Measurements from ENCODE around the gene RRP9. TPM values are rescaled to one million over a fixed set of nuclear protein-coding genes. Genes with fewer than 3 reads are reported as not detected.
"Not testable (repeated sequence)": the region's sequence is repeated elsewhere in the genome, so short reads cannot be mapped to it uniquely, and the experiment has no call there.

The RRP9 gene
- polyA plus RNA-seq, 1 donor: 17.6 TPM

DNA sequence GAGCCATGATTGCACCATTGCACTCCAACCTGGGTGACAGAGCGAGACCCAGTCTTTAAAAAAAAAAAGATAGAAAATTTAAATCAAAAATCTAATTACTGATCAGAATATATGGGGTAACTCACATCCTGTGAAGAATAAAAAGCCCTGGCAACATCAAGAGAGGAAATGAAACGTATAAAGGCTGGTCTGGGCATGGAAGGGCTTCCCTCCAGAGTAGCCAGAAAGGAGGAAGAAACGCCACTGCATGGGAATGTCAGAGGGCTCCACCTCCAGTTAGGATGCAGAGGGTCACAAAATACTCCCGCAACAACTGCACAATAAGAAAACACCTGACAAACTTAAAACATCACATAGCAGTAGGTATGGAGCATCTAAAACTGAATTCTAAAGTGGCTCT is 33.7 kb downstream of the RRP9 start:
- no peak for DNase-seq

DNA sequence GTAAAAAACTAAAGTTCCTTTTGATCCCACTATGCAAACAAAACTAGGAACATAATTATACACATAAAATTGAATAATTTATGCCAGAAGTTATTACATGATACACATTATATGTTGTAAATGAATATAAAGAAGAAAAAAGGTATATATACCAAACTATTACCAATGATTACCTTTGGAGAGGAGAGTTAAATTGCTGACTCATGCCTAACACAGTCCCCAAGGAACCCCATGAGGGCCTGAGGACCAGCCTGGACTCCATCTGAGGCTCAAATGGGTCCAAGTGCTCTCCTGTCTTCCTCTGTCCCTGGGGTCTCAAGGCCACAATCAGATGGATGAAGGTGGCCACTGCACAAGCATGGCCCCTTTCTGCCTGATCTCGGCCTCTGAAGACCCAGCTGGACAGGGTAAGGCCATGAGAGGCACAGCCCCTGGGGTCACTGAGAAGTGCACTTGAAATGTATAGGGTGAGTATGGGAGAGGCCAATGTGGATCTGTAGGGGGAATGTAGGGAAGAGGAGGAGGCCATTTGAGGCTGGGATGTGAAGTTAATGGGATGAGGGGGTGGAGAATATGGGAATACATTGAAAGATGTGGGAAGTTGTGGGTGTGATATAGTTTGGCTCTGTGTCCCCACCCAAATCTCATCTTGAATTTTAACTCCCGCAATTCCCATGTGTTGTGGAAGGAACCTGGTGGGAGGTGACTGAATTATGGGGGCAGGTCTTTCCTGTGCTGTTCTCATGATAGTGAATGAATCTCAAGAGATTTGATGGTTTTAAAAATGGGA is 37.5 kb downstream of the RRP9 start:
- no peak for DNase-seq

DNA sequence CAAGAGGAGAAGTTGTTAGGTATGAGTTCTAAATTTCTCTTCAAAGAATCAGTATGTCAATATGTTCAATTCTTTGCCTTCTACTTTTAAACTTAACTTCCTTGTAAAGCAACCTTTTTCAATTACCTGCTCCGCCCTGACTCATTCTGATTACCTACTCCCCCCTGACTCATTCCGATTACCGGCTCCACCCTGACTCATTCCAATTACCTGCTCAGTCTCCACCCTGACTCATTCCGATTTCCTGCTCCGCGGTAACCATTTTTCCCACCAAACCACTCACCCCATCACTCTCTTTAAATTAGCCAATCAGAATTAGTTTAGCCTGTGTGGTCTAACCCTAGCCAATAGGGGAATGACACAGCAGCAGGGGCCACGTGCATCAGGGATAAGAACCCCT is 39.3 kb downstream of the RRP9 start:
- not testable (repeated sequence) for DNase-seq

DNA sequence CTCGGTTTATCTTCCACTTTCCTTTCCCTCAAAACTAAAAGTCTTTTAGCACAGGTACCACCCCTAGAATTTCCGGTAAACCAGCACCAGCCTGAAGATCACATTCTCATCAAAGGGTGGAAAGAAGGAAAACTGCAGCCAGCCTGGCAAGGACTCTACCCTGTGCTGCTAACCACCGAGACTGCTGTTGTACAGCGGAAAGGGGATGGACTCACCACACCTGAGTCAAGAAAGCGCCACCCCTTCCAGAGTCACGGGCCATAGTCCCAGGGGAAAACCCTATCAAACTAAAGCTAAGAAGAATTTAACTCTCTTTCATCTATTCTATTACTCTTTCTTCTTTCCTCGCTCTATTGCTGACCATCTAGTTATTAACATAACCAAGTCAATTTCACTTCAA is 41.7 kb downstream of the RRP9 start:
- DNase-seq: not testable (repeated sequence)

DNA sequence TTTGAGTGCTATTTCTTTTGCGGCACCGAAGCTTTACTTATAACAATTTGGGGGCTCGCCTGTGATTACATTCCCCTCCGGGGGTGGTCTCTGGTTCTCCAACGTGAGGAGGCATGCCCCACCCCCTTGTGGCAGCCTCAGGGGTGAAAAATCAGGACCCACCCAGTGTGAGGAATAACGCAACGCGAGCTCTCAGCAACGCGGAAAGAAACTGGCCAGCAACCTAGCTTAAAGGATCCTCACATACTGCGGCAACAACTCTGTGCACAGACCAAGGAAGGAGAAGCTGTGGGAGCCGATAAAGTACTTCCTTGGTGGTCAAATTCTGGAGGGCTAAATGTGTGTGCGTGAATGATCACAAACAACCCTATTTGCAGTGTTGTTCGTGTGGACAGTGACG is 44.3 kb downstream of the RRP9 start:
- DNase-seq: no peak

DNA sequence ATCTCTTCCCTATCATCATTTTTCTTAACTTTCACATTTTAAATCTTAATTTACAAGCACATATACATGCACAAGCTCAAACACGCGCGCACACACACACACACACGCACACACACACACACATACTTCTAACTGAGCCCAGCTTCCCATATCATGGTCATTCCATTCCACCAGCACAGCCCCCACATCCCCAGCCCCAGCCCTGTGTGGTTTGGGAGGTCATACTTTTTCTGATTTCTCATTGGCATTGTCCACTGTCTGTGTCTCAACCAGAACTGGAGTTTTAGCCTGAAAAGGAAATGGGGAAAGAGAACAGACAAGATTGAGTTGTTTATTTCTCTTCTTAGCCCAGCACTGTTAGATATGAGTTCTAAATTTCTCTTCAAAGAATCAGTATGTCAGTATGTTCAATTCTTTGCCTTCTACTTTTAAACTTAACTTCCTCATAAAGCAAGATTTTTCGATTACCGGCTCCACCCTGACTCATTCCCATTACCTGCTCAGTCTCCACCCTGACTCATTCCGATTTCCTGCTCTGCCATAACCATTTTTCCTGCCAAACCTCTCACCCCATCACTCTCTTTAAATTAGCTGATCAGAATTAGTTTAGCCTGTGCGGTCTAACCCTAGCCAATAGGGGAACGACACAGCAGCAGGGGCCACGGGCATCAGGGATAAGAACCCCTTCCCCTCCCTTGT is 44.9 kb downstream of the RRP9 start:
- DNase-seq: no peak

DNA sequence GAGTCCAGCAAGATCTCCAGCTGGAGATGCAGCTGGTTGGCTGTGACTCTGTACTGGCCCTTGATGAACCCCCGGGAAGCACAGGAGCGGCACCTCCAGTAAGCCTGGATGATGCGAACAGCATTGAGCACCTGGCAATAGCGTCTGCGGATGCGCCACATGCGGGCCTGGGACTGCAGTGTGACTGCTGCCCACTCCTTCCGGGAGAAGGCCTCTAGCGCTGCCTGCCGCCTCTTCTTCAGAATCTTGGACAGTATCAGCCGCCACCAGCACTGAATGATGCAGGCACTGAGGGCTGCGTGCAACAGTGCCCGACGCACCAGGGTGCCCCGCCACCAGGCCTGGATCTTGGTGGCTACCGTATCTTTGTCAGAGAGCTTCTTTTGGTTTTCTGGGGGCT is 46.8 kb downstream of the RRP9 start:
- DNase-seq: no peak

DNA sequence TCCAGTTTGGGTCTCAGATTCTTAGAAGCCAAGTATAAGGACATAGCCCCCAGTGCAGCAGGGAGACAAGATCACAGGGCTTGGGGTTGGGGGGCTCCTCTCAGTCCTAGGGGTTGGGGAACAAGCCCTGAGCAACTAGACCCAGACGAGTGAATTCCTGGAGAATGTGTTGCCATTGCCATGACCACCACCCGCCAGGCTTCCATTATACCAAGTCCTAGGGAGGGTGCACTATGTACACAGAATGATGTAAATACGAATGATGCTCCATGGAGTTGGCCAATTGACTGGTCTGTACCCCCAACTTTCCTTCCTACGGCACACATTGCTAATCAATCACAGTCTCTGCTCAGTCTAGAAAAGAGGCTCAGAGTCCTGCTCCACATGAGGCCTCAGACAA is 47.3 kb downstream of the RRP9 start:
- no peak for DNase-seq

DNA sequence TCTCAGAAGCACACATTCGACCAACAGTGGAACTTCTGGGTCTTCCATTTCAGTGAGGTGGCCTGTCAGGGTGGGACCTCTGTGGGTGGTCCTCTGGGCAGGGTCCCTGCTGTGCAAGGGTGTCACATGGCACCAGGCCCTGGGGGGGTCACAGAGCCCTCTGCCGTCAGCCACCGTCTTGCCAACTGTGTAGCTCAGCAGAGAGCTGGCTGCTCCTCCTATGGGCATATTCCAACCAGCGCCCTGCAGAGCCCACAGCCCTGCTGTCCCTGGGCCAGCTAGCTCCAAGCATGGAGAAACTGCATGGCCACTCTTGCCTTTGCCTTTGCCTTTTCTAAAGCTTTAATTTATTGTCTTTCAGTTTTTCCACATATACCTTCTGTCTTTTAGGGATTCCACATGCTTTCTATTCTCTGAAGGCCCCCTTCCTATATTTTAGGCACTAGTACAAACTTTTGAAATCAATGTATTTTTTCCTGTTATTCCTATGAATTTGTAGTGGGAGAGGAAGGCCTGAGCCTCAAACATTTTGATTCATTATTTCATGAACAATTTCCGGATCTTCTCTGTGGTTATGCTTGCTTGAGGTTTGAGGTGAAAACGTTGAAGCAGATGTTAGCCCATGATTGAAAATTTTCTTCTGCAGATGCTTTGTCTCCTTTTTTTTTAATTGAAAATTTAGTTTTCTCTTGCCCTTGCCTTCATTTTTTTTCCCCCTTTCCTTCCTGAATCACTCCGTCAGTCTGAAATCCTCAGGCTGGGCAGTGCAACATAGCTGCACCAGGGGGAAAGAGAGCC is 50.3 kb downstream of the RRP9 start:
- DNase-seq: no peak

DNA sequence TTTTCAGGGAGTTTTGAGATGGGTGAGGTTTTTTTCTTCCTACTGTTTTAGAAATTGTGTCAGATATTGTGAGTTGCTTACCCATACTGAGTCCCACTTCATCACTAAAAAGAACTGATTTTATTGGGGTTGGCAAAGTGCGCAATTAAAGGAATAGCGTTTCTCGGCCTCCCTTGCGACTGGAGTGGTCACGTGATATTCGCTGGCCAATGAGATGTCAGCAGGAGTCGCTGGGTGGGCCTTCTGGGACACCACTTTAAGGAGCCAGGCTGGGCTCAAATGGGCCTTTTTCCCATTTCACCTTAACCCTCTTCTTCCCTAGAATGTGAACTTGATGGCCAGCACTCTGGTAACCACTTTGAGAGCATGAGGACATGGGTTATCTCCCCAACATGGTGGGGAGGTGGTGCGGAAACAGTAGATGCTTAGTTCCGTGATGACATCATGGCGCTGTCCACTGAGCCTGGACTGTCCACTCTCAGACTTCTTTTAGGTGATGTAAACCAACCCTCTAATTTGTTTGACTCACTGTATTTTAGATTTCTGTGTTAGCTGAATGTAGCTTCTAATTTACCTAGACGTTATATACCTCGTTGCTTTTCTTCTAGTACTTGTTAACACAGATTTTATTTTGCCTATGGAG is 53.1 kb downstream of the RRP9 start:
- DNase-seq: no peak

DNA sequence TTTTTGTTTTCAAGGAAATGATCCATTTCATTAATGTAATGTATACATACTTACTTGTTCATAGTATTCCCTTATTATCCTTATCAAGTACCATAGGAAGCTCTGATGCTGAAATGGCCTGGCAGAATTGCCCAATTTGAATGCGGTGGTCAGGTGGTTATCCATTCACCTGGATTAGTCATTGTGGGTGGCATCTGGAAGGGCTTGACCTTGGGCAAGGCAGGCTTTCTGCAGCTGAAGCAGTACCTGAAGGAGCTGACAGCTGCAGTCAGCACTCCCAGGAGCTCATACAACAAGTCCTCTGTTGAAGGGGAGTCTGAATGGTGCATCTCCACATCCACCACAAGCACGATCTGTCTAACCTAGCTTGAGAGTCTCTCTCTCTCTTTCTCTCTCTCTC is 54.1 kb downstream of the RRP9 start:
- no peak for DNase-seq

DNA sequence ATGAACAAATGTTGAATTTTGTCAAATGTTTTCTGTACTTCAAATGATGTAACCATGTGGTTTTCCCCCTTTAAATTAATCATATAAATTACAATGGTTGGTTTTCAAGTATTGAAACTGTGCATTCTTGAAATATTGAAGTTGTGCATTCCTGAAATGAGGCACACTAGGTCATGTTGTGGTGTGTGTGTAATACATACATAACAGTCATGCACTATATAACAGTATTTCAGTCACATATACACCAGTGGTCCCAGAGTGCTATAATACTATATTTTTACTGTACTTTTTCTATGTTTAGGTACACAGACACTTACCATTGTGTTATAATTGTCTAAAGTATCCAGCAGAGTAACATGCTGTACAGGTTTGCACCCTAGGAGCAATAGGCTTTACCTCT is 55.3 kb downstream of the RRP9 start:
- DNase-seq: no peak

Other genes with a start within 250 kb of the RRP9 start
- 0.52 TPM for gene GRM2, start 234.8 kb downstream of the RRP9 start, polyA plus RNA-seq (ENCODE audit: insufficient read length)
- not detected for gene IQCF6, start 162.7 kb downstream of the RRP9 start, polyA plus RNA-seq (ENCODE audit: insufficient read length)
- not detected for gene IQCF2, start 80.3 kb downstream of the RRP9 start, polyA plus RNA-seq (ENCODE audit: insufficient read length)
- not detected for gene IQCF5, start 66.3 kb downstream of the RRP9 start, polyA plus RNA-seq (ENCODE audit: insufficient read length)
- not detected for gene IQCF1, start 38.6 kb downstream of the RRP9 start, polyA plus RNA-seq (ENCODE audit: insufficient read length)
- gene PARP3, start 459 bp upstream of the RRP9 start, polyA plus RNA-seq (ENCODE audit: insufficient read length): 18.0 TPM
- gene GPR62, start 13.5 kb upstream of the RRP9 start, polyA plus RNA-seq (ENCODE audit: insufficient read length): 0.48 TPM
- 60.2 TPM for gene PCBP4, start 25.6 kb upstream of the RRP9 start, polyA plus RNA-seq (ENCODE audit: insufficient read length)
- 76.9 TPM for gene ABHD14B, start 32.1 kb upstream of the RRP9 start, polyA plus RNA-seq (ENCODE audit: insufficient read length)
- 22.3 TPM for gene ABHD14A, start 33.2 kb upstream of the RRP9 start, polyA plus RNA-seq (ENCODE audit: insufficient read length)
- gene ACY1, start 41.6 kb upstream of the RRP9 start, polyA plus RNA-seq (ENCODE audit: insufficient read length): 109 TPM
- gene RPL29, start 54.0 kb upstream of the RRP9 start, polyA plus RNA-seq (ENCODE audit: insufficient read length): 1,406 TPM
- gene DUSP7, start 114.7 kb upstream of the RRP9 start, polyA plus RNA-seq (ENCODE audit: insufficient read length): 13.9 TPM
- 10.5 TPM for gene POC1A, start 212.5 kb upstream of the RRP9 start, polyA plus RNA-seq (ENCODE audit: insufficient read length)

Data from left kidney (tissue), 2 donors.